HepG2 (cell line): ENCODE results near the gene COG5. TPM values are rescaled to one million over a fixed set of nuclear protein-coding genes. Genes with fewer than 3 reads are reported as not detected.
A peak's percentile ranks its signal among the peaks of the same experiment; 100 is the strongest.

Experiments
- BRCA1 ChIP-seq: sonication (generic); formaldehyde crosslinking; IDR thresholded peaks from 2 replicates; pipeline ENCODE4 v1.4.0; 2020; ENCODE audit warnings: missing genetic modification reagents
- CHCHD3 ChIP-seq: sonication (generic); formaldehyde crosslinking; IDR thresholded peaks from 2 replicates; pipeline ENCODE4 v1.8.0; 2022; ENCODE audit warnings: mild to moderate bottlenecking, missing genetic modification reagents, moderate library complexity
- DR1 ChIP-seq: sonication (generic); formaldehyde crosslinking; IDR thresholded peaks from 2 replicates; pipeline ENCODE4 v1.8.0; 2021; ENCODE audit warnings: mild to moderate bottlenecking, missing genetic modification reagents, inconsistent platforms
- ELF4 ChIP-seq: sonication (generic); formaldehyde crosslinking; IDR thresholded peaks from 2 replicates; pipeline ENCODE4 v1.5.0; 2020; ENCODE audit warnings: missing genetic modification reagents, mild to moderate bottlenecking, moderate library complexity, borderline replicate concordance
- KAT7 ChIP-seq: IDR thresholded peaks from 2 replicates; pipeline ENCODE4 v1.6.1; 2018; ENCODE audit warnings: borderline replicate concordance, missing compliant biosample characterization
- MLLT10 ChIP-seq: sonication (generic); formaldehyde crosslinking; IDR thresholded peaks from 2 replicates; pipeline ENCODE4 v1.4.0; 2020; ENCODE audit warnings: missing genetic modification reagents
- PAF1 ChIP-seq: IDR thresholded peaks from 2 replicates; pipeline ENCODE4 v1.6.1; 2016; ENCODE audit warnings: missing genetic modification reagents, missing compliant biosample characterization
- RBM39 ChIP-seq: fragments of 200-400 bp; formaldehyde crosslinking; IDR thresholded peaks from one replicate; pipeline ENCODE4 v1.6.1; 2018; ENCODE audit warnings: antibody characterized with exemption, mild to moderate bottlenecking, low read depth, low read length; ENCODE audit not compliant: poor library complexity, severe bottlenecking
- REL ChIP-seq: sonication (generic); formaldehyde crosslinking; conservative IDR thresholded peaks from 2 replicates; pipeline ENCODE4 v1.8.0; 2022; ENCODE audit warnings: mild to moderate bottlenecking, missing genetic modification reagents, moderate library complexity
- SMARCE1 ChIP-seq: fragments of 450-650 bp; IDR thresholded peaks from 2 replicates; pipeline ENCODE4 v1.6.1; 2017; ENCODE audit warnings: borderline replicate concordance
- ZNF10 ChIP-seq: sonication (generic); formaldehyde crosslinking; IDR thresholded peaks from 2 replicates; pipeline ENCODE4 v1.4.0; 2020; ENCODE audit warnings: mild to moderate bottlenecking, low read depth, missing genetic modification reagents, borderline replicate concordance
- ZNF563 ChIP-seq: sonication (generic); formaldehyde crosslinking; IDR thresholded peaks from 2 replicates; pipeline ENCODE4 v1.8.0; 2022; ENCODE audit warnings: mild to moderate bottlenecking, moderate library complexity, missing genetic modification reagents
- ZNF619 ChIP-seq: sonication (generic); formaldehyde crosslinking; IDR thresholded peaks from 2 replicates; pipeline ENCODE4 v1.4.0; 2020; ENCODE audit warnings: mild to moderate bottlenecking, missing genetic modification reagents
- ZNF644 ChIP-seq: IDR thresholded peaks from 2 replicates; pipeline ENCODE4 v1.6.1; 2016; ENCODE audit warnings: low read depth
- ZSCAN12 ChIP-seq: sonication (generic); formaldehyde crosslinking; IDR thresholded peaks from 2 replicates; pipeline ENCODE4 v1.9.0; 2021; ENCODE audit warnings: mild to moderate bottlenecking, missing genetic modification reagents
- polyA plus RNA-seq, 8 experiments: library from polyadenylated mRNA; depleted of rRNA in 3 of 8; stranded (reverse) in 7 of 8; unstranded in 1 of 8; fragments of >200 nt; fragmentation: Illumina TruSeq in 4 of 8; extraction: Trizol in 4 of 8; gene quantifications; 2 replicates each; pipeline versions ENCODE4 v1.2.1 to v1.2.3, GENCODE V29; 2011 to 2016; ENCODE audit warnings: low read depth in 4 of 8, missing spikeins in 1 of 8, mixed read lengths in 1 of 8; ENCODE audit not compliant: insufficient read depth in 1 of 8
- total RNA-seq, 5 experiments: library from RNA; depleted of rRNA; stranded (reverse); fragments of >200 nt; fragmentation: Illumina TruSeq; extraction: Trizol; gene quantifications; 2 replicates each; pipeline ENCODE4 v1.2.3, GENCODE V29; 2016; ENCODE audit warnings: low read depth in 1 of 5
- TF ChIP-seq, protein P1 (sequence below): sonication (generic); formaldehyde crosslinking; conservative IDR thresholded peaks from 2 replicates; pipeline ENCODE4 v1.5.0; 2020; ENCODE audit warnings: missing genetic modification reagents
- TF ChIP-seq, protein P2 (sequence below): sonication (generic); formaldehyde crosslinking; IDR thresholded peaks from 2 replicates; pipeline ENCODE4 v1.4.0; 2020; ENCODE audit warnings: mild to moderate bottlenecking, missing genetic modification reagents, borderline replicate concordance
- TF ChIP-seq, protein P3 (sequence below): sonication (generic); formaldehyde crosslinking; IDR thresholded peaks from 2 replicates; pipeline ENCODE4 v1.8.0; 2023; ENCODE audit warnings: mild to moderate bottlenecking, missing genetic modification reagents
- TF ChIP-seq, protein P4 (sequence below): sonication (generic); formaldehyde crosslinking; IDR thresholded peaks from 2 replicates; pipeline ENCODE4 v1.4.0; 2020; ENCODE audit warnings: mild to moderate bottlenecking, missing genetic modification reagents
- TF ChIP-seq, protein P5 (sequence below): IDR thresholded peaks from 2 replicates; pipeline ENCODE4 v1.6.1; 2012; ENCODE audit warnings: inconsistent platforms

Gene COG5
- total and polyA plus RNA-seq, 2 of the 13 experiments (the other 11 are each of a cell fraction or from before 2014, with no cell fraction given): 20.4 to 31.3 TPM

DNA sequence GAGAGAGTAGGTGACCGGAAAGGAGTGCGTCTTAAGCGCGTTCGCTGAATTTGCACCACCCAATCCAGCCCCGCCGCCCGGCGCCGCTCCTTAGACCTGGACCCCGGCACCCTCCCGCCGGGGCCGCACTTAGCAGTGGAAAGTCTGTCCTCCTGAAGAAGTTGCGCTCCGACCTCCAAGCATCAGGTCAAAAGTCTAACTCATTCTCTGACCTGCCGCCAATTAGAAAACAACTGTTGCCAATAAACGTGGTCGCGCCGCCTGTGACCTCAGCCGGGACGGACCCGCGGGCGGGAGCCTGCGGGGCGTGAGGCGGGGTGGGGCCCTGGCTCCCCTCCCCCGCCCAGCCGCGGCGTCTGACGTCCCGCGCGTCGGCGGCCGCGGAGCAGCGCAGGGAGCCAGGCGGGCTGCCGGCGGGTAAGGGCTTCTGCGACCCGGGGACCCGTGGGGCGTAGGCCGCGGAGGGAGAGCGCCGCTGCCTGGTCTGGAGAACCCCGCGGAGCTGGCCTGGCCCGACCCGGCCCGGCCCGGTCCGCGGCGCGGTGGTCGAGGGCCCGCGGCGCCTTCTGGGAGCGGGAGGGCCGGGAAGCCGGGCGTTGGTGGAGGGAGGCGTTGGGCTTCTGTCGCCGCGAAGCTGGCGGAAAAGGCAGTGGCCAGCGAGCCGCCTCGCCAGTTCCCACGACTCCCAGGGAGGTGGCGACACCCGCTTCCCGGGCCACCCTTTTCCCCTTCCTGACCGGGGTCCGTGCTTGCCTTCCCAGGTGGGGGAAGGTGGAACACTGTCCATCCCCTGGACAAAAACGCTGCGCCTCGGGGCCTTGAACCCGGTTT, 16.4 kb upstream of the COG5 start, which contains the start of gene BCAP29 (continued):
- TF ChIP-seq, protein P1, sequence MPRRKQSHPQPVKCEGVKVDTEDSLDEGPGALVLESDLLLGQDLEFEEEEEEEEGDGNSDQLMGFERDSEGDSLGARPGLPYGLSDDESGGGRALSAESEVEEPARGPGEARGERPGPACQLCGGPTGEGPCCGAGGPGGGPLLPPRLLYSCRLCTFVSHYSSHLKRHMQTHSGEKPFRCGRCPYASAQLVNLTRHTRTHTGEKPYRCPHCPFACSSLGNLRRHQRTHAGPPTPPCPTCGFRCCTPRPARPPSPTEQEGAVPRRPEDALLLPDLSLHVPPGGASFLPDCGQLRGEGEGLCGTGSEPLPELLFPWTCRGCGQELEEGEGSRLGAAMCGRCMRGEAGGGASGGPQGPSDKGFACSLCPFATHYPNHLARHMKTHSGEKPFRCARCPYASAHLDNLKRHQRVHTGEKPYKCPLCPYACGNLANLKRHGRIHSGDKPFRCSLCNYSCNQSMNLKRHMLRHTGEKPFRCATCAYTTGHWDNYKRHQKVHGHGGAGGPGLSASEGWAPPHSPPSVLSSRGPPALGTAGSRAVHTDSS (CRISPR knock-in tag): no peak
- TF ChIP-seq, protein P2, sequence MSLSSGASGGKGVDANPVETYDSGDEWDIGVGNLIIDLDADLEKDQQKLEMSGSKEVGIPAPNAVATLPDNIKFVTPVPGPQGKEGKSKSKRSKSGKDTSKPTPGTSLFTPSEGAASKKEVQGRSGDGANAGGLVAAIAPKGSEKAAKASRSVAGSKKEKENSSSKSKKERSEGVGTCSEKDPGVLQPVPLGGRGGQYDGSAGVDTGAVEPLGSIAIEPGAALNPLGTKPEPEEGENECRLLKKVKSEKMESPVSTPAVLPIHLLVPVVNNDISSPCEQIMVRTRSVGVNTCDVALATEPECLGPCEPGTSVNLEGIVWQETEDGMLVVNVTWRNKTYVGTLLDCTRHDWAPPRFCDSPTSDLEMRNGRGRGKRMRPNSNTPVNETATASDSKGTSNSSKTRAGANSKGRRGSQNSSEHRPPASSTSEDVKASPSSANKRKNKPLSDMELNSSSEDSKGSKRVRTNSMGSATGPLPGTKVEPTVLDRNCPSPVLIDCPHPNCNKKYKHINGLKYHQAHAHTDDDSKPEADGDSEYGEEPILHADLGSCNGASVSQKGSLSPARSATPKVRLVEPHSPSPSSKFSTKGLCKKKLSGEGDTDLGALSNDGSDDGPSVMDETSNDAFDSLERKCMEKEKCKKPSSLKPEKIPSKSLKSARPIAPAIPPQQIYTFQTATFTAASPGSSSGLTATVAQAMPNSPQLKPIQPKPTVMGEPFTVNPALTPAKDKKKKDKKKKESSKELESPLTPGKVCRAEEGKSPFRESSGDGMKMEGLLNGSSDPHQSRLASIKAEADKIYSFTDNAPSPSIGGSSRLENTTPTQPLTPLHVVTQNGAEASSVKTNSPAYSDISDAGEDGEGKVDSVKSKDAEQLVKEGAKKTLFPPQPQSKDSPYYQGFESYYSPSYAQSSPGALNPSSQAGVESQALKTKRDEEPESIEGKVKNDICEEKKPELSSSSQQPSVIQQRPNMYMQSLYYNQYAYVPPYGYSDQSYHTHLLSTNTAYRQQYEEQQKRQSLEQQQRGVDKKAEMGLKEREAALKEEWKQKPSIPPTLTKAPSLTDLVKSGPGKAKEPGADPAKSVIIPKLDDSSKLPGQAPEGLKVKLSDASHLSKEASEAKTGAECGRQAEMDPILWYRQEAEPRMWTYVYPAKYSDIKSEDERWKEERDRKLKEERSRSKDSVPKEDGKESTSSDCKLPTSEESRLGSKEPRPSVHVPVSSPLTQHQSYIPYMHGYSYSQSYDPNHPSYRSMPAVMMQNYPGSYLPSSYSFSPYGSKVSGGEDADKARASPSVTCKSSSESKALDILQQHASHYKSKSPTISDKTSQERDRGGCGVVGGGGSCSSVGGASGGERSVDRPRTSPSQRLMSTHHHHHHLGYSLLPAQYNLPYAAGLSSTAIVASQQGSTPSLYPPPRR (CRISPR knock-in tag): no peak
- TF ChIP-seq ZSCAN12 (CRISPR knock-in tag): no peak
- 0 out of 2 replicates have a peak, but pooled peaks have one; percentile 47 for TF ChIP-seq BRCA1 (CRISPR knock-in tag)
- peak; percentile 88 for TF ChIP-seq ZNF563
- TF ChIP-seq, protein P3, sequence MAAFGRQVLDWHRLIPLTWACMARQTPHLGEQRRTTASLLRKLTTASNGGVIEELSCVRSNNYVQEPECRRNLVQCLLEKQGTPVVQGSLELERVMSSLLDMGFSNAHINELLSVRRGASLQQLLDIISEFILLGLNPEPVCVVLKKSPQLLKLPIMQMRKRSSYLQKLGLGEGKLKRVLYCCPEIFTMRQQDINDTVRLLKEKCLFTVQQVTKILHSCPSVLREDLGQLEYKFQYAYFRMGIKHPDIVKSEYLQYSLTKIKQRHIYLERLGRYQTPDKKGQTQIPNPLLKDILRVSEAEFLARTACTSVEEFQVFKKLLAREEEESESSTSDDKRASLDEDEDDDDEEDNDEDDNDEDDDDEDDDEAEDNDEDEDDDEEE (CRISPR knock-in tag): no peak
- TF ChIP-seq RBM39: peak; percentile 45
- TF ChIP-seq ZNF644 (CRISPR knock-in tag): no peak
- no peak for TF ChIP-seq PAF1 (CRISPR knock-in tag)
- no peak for TF ChIP-seq REL (CRISPR knock-in tag)
- TF ChIP-seq, protein P4, sequence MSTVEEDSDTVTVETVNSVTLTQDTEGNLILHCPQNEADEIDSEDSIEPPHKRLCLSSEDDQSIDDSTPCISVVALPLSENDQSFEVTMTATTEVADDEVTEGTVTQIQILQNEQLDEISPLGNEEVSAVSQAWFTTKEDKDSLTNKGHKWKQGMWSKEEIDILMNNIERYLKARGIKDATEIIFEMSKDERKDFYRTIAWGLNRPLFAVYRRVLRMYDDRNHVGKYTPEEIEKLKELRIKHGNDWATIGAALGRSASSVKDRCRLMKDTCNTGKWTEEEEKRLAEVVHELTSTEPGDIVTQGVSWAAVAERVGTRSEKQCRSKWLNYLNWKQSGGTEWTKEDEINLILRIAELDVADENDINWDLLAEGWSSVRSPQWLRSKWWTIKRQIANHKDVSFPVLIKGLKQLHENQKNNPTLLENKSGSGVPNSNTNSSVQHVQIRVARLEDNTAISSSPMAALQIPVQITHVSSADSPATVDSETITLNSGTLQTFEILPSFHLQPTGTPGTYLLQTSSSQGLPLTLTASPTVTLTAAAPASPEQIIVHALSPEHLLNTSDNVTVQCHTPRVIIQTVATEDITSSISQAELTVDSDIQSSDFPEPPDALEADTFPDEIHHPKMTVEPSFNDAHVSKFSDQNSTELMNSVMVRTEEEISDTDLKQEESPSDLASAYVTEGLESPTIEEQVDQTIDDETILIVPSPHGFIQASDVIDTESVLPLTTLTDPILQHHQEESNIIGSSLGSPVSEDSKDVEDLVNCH (CRISPR knock-in tag): no peak
- TF ChIP-seq MLLT10 (CRISPR knock-in tag): no peak
- no peak for TF ChIP-seq CHCHD3 (CRISPR knock-in tag)
- no peak for TF ChIP-seq SMARCE1
- TF ChIP-seq ELF4 (CRISPR knock-in tag): no peak
- TF ChIP-seq, protein P5, sequence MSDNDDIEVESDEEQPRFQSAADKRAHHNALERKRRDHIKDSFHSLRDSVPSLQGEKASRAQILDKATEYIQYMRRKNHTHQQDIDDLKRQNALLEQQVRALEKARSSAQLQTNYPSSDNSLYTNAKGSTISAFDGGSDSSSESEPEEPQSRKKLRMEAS: peak; percentile 68
- TF ChIP-seq ZNF10 (CRISPR knock-in tag): no peak
- peak; percentile 42; the same call in 1 of the 2 replicates for TF ChIP-seq ZNF619 (CRISPR knock-in tag)
- TF ChIP-seq DR1 (CRISPR knock-in tag): no peak; the same call in 1 of the 2 replicates
- no peak; the same call in 1 of the 2 replicates for TF ChIP-seq KAT7 (CRISPR knock-in tag)
